ENCODE measurements around the gene POLH.

- TF ChIP-seq POLR2AphosphoS5 (IDR thresholded peaks at IDR 0.05; ENCODE audit: insufficient read depth in 1 of 2, low read depth in 1 of 2) (peak in 1 of 2 donors; percentile 24), CTCF (IDR thresholded peaks at IDR 0.05) (no peak)
Measured at GRCh38 chr6:43644940-43645612, 69.1 kb downstream of the POLH start, which contains the start of gene RSPH9.
